HFFc6 (cell line): ENCODE measurements around the gene ZNF507. TPM values are rescaled to one million over a fixed set of nuclear protein-coding genes. Genes with fewer than 3 reads are reported as not detected.

Experiments used
- DNase-seq: peaks from one replicate; pipeline ENCODE4 v3.0.0-alpha.2; 2018
- H3K27ac Mint-ChIP-seq: 2 replicates; pipeline ENCODE4 v1.8.0; 2020; ENCODE audit warnings: mild to moderate bottlenecking, mixed read lengths
- H3K27me3 Mint-ChIP-seq: 2 replicates; pipeline ENCODE4 v1.8.0; 2021; ENCODE audit warnings: mild to moderate bottlenecking, moderate library complexity, mixed read lengths; ENCODE audit not compliant: insufficient read depth
- H3K36me3 Mint-ChIP-seq: 2 replicates; pipeline ENCODE4 v1.8.0; 2021; ENCODE audit warnings: low read depth, mixed read lengths
- H3K4me1 Mint-ChIP-seq: 2 replicates; pipeline ENCODE4 v1.8.0; 2020; ENCODE audit warnings: low read depth, mixed read lengths
- H3K4me3 Mint-ChIP-seq: 2 replicates; pipeline ENCODE4 v1.8.0; 2020; ENCODE audit warnings: mild to moderate bottlenecking, moderate library complexity, mixed read lengths
- H3K9me3 Mint-ChIP-seq: 2 replicates; pipeline ENCODE4 v1.8.0; 2020; ENCODE audit warnings: mild to moderate bottlenecking, mixed read lengths
- total RNA-seq, 6 experiments: library from RNA; stranded (reverse); fragmentation: NEBNext Ultra II Directional; extraction: Animal tissue kit (Norgen Biotek cat#: 25700); gene quantifications; 2 replicates in 1 of 6; 3 replicates in 5 of 6; pipeline ENCODE4 v1.2.3, GENCODE V29; 2021
- TF ChIP-seq, protein P1 (sequence below): fragments of 200-600 bp; sonication (generic); IDR thresholded peaks from 2 replicates; pipeline ENCODE4 v1.5.0; 2021; ENCODE audit warnings: antibody characterized with exemption, mild to moderate bottlenecking

Gene ZNF507
- total RNA-seq, 6 experiments from 2014 or later: 13.0 to 18.3 (median 16.0) TPM

DNA sequence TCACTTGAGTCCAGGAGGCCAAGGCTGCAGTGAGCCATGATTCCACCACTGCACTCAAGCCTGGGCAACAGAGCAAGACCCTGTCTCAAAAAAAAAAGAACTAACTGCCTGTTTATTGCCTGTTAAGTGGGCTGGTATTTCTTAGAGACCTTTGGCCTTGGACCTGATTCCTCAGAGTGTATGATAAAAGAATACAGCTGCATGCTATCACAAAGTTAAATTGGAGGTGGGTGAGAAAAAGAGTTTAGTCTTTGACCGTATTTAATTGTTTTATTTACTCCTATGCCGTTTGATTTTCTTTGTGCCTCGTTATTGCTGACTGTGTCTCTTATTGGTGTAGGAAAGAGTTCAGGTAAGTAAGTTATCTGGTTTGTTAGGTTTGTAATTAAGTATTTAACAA lies 34.9 kb downstream of the ZNF507 start:
- no peak for DNase-seq
- H3K27ac Mint-ChIP-seq: no peak overlapping the region
- no peaks in the 10 kb centered on the region; the same call in none of the 2 replicates for H3K27me3 Mint-ChIP-seq
- H3K36me3 Mint-ChIP-seq: peaks cover 26% of the 10 kb centered on the region
- no peaks in the 10 kb centered on the region for H3K9me3 Mint-ChIP-seq
- no peak overlapping the region for H3K4me3 Mint-ChIP-seq
- TF ChIP-seq, protein P1, sequence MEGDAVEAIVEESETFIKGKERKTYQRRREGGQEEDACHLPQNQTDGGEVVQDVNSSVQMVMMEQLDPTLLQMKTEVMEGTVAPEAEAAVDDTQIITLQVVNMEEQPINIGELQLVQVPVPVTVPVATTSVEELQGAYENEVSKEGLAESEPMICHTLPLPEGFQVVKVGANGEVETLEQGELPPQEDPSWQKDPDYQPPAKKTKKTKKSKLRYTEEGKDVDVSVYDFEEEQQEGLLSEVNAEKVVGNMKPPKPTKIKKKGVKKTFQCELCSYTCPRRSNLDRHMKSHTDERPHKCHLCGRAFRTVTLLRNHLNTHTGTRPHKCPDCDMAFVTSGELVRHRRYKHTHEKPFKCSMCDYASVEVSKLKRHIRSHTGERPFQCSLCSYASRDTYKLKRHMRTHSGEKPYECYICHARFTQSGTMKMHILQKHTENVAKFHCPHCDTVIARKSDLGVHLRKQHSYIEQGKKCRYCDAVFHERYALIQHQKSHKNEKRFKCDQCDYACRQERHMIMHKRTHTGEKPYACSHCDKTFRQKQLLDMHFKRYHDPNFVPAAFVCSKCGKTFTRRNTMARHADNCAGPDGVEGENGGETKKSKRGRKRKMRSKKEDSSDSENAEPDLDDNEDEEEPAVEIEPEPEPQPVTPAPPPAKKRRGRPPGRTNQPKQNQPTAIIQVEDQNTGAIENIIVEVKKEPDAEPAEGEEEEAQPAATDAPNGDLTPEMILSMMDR: no peak
- peaks cover 3% of the 10 kb centered on the region for H3K4me1 Mint-ChIP-seq

DNA sequence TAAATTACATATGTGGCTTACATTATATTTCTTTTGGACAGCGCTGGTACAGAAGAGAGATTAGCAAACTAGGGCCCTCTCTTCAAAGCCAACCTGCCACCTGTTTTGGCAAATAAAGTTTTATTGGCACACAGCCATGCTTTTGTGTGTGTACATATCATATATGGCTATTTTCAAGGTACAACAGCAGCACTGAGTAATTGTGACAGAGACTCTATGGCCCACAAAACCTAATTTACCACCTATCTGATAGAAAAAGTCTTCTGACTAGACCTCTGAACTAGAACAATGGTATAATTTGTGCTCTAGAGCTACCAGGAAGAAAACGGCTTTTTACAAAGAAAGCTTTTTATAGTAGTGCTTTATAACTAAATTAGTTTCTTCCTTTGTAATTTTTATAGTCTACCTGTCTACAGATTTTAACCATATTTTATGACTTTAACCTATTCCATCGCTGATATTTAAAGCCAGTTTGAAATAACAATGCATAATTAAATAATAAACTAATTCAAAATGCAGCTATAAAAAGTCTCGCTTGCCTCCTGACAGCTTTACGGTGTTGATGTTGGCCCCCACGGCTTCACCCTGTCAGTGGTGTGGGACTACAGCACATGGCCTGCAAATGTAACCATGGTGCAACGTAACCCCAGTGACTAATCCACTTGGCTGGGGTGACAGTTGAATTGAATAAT lies 42.4 kb downstream of the ZNF507 start:
- H3K27me3 Mint-ChIP-seq: no peaks in the 10 kb centered on the region; the same call in 1 of the 2 replicates
- no peaks in the 10 kb centered on the region for H3K9me3 Mint-ChIP-seq
- peak overlapping the region; percentile 64 for H3K27ac Mint-ChIP-seq
- DNase-seq: peak; percentile 57
- peaks cover 16% of the 10 kb centered on the region for H3K4me1 Mint-ChIP-seq
- H3K4me3 Mint-ChIP-seq: no peak overlapping the region
- H3K36me3 Mint-ChIP-seq: peaks cover 3% of the 10 kb centered on the region
- TF ChIP-seq, protein P1: no peak

DNA sequence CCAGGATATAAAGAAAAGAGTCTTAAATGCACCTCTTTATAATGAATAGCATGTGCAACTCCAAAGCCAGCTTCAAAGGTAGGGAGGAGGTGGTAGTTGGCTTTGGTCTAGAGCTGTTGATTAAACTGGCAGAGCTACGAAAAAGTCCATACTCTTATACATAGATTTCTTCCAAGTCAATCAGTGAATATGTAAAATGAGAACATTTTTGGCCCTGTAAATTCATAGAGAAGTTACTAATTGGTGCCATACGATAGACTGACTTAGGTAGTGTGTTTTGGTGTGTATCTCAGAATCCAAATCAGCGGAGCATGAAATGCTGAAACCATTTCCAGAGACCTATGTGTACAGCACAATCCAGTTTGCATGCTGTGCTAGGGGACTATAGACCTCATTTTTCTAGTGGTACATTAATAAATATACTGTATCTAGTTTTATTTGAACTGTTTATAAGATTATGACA lies 43.0 kb downstream of the ZNF507 start:
- Mint-ChIP-seq H3K36me3 (no peaks in the 10 kb centered on the region), H3K4me1 (peaks cover 16% of the 10 kb centered on the region), H3K27ac (peak overlapping the region; percentile 64), H3K4me3 (no peak overlapping the region), H3K27me3 (peaks cover 3% of the 10 kb centered on the region; the same call in 1 of the 2 replicates), H3K9me3 (no peaks in the 10 kb centered on the region)
- no peak for DNase-seq
- TF ChIP-seq, protein P1: no peak

DNA sequence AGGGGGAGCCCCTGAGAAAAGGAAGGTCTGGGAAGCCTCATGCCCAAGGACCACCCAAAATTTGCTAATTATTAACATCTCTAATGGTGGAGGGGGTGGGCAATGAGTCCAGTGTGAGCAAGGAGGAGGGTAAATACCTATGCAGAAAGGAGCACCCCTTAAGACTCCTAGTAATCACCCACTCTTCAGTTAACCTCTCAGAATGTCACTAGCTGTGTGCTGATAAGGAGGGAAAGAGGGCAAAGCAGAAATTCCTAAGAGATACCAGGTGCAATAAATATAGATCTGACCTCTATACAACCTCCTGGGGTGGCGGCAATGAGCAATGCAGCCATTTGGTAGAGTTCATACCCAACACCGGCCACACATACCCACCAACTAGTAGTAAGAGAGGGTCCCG lies 47.5 kb downstream of the ZNF507 start:
- peaks cover 13% of the 10 kb centered on the region for H3K36me3 Mint-ChIP-seq
- peaks cover 3% of the 10 kb centered on the region; the same call in 1 of the 2 replicates for H3K27me3 Mint-ChIP-seq
- H3K4me1 Mint-ChIP-seq: peaks cover 17% of the 10 kb centered on the region
- TF ChIP-seq, protein P1: no peak
- no peak for DNase-seq
- H3K27ac Mint-ChIP-seq: no peak overlapping the region
- H3K4me3 Mint-ChIP-seq: no peak overlapping the region
- H3K9me3 Mint-ChIP-seq: no peaks in the 10 kb centered on the region

DNA sequence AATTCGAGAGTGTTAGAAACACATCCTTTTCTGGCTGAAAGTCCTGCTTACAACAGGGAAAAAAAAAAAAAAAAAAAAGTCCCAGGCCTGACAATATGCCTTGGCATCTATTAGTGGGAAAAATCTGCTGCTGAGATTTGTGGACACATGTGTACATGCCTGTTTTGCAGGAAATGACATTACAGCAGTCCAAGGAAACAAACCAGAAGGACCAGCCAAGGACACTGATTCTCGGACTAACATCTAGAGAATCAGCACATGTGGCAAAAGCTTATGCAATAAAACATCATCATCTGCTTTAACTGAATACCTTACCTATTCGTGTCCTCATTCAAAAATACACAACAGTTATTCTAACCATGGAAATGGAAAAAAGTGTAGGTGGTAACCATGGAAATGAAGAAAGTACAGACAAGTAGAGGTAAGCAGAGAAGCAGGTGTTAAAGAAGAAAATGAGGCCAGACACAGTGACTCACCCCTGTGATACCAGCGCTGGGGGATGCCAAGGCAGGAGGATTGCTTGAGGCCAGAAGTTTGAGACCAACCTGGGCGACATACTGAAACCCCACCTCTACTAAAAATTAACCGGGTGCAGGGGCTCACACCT lies 50.7 kb downstream of the ZNF507 start:
- no peak for DNase-seq
- H3K27ac Mint-ChIP-seq: no peak overlapping the region
- peaks cover 3% of the 10 kb centered on the region; the same call in 1 of the 2 replicates for H3K27me3 Mint-ChIP-seq
- peaks cover 15% of the 10 kb centered on the region for H3K4me1 Mint-ChIP-seq
- no peak overlapping the region for H3K4me3 Mint-ChIP-seq
- TF ChIP-seq, protein P1: no peak
- peaks cover 13% of the 10 kb centered on the region for H3K36me3 Mint-ChIP-seq
- H3K9me3 Mint-ChIP-seq: no peaks in the 10 kb centered on the region
